ENCODE results near the gene NKTR. TPM values are rescaled to one million over a fixed set of nuclear protein-coding genes. Genes with fewer than 3 reads are reported as not detected.

NKTR gene
- total RNA-seq (2022; extraction: Qiagen RNA extraction), result 8.5 to 12.8 TPM (median 11.0 TPM) in 5 replicates

DNA sequence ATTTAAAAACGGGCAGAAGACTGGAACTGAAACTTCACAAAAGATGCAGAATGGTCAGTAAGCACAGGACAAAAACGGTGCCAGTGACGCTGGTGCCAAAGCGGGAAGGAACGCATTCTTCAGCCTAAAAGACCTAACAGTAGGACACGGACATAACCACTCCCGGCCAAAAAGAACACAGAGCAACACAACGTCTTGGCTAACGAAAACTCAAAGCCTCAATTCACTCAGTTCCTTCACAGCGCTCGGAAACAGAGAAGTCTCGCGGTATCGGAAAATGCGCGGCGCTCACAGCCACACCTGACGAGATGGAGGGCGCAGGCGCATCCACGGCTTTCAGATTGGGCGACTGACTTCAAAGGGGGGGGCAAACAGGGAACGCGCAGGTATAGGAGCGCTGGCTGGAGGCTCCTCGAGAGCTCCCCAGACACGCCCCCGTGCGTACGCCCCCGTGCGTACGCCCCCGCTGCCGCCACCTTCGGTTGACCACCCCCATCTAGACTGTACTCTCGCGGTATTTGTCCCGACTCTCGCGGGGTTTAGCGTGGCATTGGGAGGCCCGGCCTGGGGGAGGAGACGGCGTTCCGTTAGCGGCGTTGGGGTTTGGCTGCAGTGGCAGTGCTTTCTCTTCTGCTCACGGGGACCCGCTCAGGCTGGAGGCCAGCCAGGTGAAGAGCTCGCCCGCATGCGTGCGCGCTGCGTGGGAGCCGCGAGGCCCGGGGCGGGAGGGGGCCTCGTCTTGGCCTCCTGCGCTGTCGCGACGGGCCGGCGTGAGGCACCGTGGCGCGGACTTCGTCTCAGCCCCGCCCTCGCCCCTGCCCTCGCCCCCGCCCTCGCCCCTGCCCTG is at the start of gene NKTR:
Gene NKTR, plus strand, starts transcription at position 576 of the 847 bp plus-strand sequence. CDS start 321 bp downstream, outside the sequence.

DNA sequence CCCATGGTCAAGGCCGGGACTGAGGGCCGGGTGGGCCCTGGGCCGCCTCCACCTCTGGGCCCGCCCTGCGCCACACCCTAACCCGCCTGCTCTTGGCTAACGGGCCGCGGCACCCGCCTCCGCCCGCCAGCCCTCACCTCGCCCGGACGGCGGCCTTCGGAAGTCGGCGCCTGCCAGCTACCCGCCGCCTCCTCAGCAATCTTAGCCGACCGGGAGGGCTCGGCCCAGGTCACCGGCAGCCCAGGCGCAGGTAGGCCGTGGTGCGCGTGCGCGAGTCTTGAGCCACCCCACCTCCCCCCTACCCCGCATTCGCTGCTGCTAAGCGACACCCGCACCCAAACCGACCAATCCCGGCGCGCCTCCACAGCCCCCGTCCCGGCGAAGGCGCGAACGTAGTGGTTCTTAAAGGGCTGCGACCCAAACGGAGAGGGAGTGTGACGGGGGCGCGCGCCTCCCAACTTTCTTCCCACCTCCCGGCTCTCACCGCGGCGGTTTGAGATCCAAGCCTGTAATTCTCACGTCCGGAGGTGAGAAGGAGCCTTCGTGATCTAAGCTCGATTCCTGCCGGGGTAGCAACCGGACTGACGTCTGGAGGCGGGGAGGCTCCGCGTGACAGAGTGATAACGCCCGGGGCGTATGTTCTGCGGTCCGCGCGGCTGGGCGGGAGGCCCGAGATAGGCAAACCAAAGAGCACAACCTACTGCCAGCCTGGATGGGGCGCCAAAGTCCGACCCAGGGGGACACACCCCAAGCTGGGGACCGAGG is 18.6 kb upstream of the NKTR start, which contains the start of gene SEC22C:
Gene SEC22C, minus strand, starts transcription at position 259 of the 765 bp plus-strand sequence. CDS start 12,921 bp downstream, outside the sequence.

GRCh38 chr3:42653560-42654330 is 53.3 kb downstream of the NKTR start, which contains the start of gene ZBTB47:
TSS of gene ZBTB47 (plus strand) at chr3:42653697. CDS start at chr3:42658356, 4,659 bp downstream.

DNA sequence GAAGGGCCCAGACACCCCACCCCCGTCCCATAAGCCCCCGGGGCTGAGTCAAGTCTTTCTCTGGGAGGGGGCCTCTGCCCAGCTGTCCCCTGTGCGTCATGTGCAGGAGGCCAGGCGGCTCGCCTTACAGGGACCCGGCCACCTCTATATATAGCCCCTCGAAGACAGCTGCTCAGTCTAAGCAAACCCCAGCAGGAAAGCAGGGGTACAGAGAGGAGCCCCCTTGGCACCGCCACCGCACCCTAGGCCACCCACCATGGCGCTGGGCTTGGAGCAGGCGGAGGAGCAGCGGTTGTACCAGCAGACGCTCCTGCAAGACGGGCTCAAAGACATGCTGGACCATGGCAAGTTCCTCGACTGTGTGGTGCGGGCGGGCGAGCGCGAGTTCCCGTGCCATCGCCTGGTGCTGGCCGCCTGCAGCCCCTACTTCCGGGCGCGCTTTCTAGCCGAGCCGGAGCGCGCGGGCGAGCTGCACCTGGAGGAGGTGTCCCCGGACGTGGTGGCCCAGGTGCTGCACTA is 84.9 kb downstream of the NKTR start, which contains the start of gene KLHL40:
Gene KLHL40, plus strand, starts transcription at position 175 of the 519 bp plus-strand sequence. Its CDS starts 82 bp downstream, at position 257.

Other genes starting within 250 kb of the NKTR start
- gene LYZL4, start 190.1 kb upstream of the NKTR start, total RNA-seq (2022; extraction: Qiagen RNA extraction), result not detected in 5 replicates
- 1.4 to 1.7 TPM (median 1.4 TPM) in 5 replicates for gene VIPR1, start 98.0 kb upstream of the NKTR start, total RNA-seq (2022; extraction: Qiagen RNA extraction)
- gene SEC22C, start 18.7 kb upstream of the NKTR start, total RNA-seq (2022; extraction: Qiagen RNA extraction), result 29.4 to 36.9 TPM (median 35.3 TPM) in 5 replicates
- 18.5 to 19.9 TPM (median 18.7 TPM) in 5 replicates for gene SS18L2, start 9.8 kb upstream of the NKTR start, total RNA-seq (2022; extraction: Qiagen RNA extraction)
- 5.5 to 6.7 TPM (median 6.0 TPM) in 5 replicates for gene ZBTB47, start 53.0 kb downstream of the NKTR start, total RNA-seq (2022; extraction: Qiagen RNA extraction)
- not detected in 5 replicates for gene KLHL40, start 84.9 kb downstream of the NKTR start, total RNA-seq (2022; extraction: Qiagen RNA extraction)
- not detected in 5 replicates for gene HHATL, start 102.1 kb downstream of the NKTR start, total RNA-seq (2022; extraction: Qiagen RNA extraction)
- 0.30 to 0.54 TPM (median 0.35 TPM) in 5 replicates for gene CCDC13, start 172.6 kb downstream of the NKTR start, total RNA-seq (2022; extraction: Qiagen RNA extraction)
- 67.3 to 97.6 TPM (median 74.1 TPM) in 5 replicates for gene HIGD1A, start 203.8 kb downstream of the NKTR start, total RNA-seq (2022; extraction: Qiagen RNA extraction)
- 0.12 to 0.14 TPM (median 0.13 TPM) in 3 of 5 replicates, not detected in the others for gene ACKR2, start 208.8 kb downstream of the NKTR start, total RNA-seq (2022; extraction: Qiagen RNA extraction)